Immature natural killer cell (primary cell): Measurements from ENCODE around the gene THSD4. TPM values are rescaled to one million over a fixed set of nuclear protein-coding genes. Genes with fewer than 3 reads are reported as not detected.
"Not testable (repeated sequence)": the region's sequence is repeated elsewhere in the genome, so short reads cannot be mapped to it uniquely, and the experiment has no call there.

Experiments
- DNase-seq, 3 donors: peaks; one replicate each; pipeline ENCODE4 v3.0.0; 2022; ENCODE audit warnings: mixed read lengths in 1 of 3
- H3K27ac Mint-ChIP-seq, 6 donors: one replicate each; pipeline ENCODE4 v1.8.0; 2020; ENCODE audit warnings: mixed read lengths in 6 of 6, mild to moderate bottlenecking in 5 of 6, inconsistent platforms in 4 of 6, moderate library complexity in 3 of 6
- H3K27me3 Mint-ChIP-seq, 3 donors: one replicate each; pipeline ENCODE4 v1.8.0; 2020 to 2021; ENCODE audit warnings: low read depth in 3 of 3, mild to moderate bottlenecking in 3 of 3, mixed read lengths in 3 of 3, moderate library complexity in 3 of 3, inconsistent platforms in 1 of 3
- H3K36me3 Mint-ChIP-seq, 3 donors: one replicate each; pipeline ENCODE4 v1.8.0; 2020; ENCODE audit warnings: mixed read lengths in 3 of 3, inconsistent platforms in 2 of 3, mild to moderate bottlenecking in 2 of 3
- H3K4me1 Mint-ChIP-seq, 2 donors: one replicate each; pipeline ENCODE4 v1.8.0; 2020; ENCODE audit warnings: inconsistent platforms in 2 of 2, mild to moderate bottlenecking in 2 of 2, mixed read lengths in 2 of 2, moderate library complexity in 1 of 2
- H3K4me3 Mint-ChIP-seq, 5 donors: one replicate each; pipeline ENCODE4 v1.8.0; 2020; ENCODE audit warnings: mild to moderate bottlenecking in 5 of 5, mixed read lengths in 5 of 5, inconsistent platforms in 3 of 5, moderate library complexity in 3 of 5
- H3K9me3 Mint-ChIP-seq, 6 donors: one replicate each; pipeline ENCODE4 v1.8.0; 2020; ENCODE audit warnings: mild to moderate bottlenecking in 6 of 6, mixed read lengths in 6 of 6, inconsistent platforms in 4 of 6, moderate library complexity in 3 of 6
- polyA plus RNA-seq, 3 donors: library from polyadenylated mRNA; unstranded; fragments of 300-500 nt; fragmentation: Illumina TruSeq; gene quantifications; one replicate each; pipeline ENCODE4 v1.2.3, GENCODE V29; 2021

THSD4 gene
- polyA plus RNA-seq, 3 donors from 2014 or later: not detected

GRCh38 chr15:71153823-71154524 is 38.7 kb downstream of the THSD4 start:
- Mint-ChIP-seq H3K9me3 (no peaks in the 10 kb centered on the region), H3K36me3 (no peaks in the 10 kb centered on the region), H3K27me3 (peaks cover 0 to 7% (median 3%) of the 10 kb centered on the region in 3 donors), H3K27ac (no peak overlapping the region), H3K4me3 (no peak overlapping the region), H3K4me1 (no peaks in the 10 kb centered on the region)
- DNase-seq: no peak

DNA sequence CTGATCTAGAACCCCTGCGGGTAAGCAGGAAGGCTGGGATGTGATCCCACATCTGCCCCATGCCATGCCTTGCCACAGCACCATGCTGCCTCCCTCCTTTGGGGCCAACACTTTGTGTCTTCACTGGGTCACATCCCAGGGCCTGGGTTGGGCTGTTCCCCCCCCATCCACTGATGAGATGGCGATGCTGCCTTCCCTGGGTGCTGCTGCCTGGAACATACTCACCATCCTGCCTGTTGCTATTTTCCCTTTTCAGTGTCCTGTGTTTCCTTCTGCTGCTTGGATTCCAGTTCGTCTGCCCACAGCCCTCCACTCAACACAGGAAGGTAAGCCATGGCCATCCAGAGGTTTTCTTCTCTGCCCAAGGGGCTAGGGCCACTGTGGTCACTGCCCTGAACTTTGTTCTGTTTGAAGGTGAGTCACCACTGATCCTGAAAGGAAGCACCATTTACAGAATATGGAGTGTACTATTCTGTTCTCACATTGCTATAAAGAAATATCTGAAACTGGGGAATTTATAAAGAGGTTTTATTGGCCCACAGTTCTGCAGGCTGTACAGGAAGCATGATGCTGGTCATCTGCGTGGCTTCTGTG is 39.4 kb downstream of the THSD4 start:
- Mint-ChIP-seq H3K4me1 (no peaks in the 10 kb centered on the region), H3K27ac (peak overlapping the region in 1 of 6 donors; percentile 2), H3K36me3 (no peaks in the 10 kb centered on the region), H3K27me3 (peaks cover 0 to 7% (median 3%) of the 10 kb centered on the region in 3 donors), H3K9me3 (no peaks in the 10 kb centered on the region), H3K4me3 (no peak overlapping the region)
- DNase-seq: no peak

DNA sequence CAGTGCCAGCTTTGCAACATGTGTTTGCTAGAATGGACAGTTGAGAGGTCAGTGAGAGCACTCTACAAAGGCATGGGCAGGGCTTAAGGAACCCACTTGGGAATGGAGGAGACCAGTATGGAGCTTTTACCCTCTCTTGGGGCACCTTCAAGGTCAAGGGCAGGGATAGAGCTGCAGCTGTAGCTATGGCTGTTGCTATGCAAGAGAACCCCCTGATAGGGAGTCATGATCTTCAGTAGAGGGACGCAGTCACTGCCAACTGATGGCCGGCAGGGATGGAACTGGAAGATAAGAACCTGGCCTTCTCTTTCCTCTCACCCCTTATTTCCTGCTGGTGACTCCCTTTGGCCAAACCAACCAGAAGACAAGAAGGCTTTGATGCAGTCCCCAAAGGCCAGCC is 40.3 kb downstream of the THSD4 start:
- H3K27me3 Mint-ChIP-seq: peaks cover 0 to 9% (median 3%) of the 10 kb centered on the region in 3 donors
- no peak for DNase-seq
- H3K27ac Mint-ChIP-seq: no peak overlapping the region
- H3K4me3 Mint-ChIP-seq: no peak overlapping the region
- no peaks in the 10 kb centered on the region for H3K4me1 Mint-ChIP-seq
- no peaks in the 10 kb centered on the region for H3K9me3 Mint-ChIP-seq
- no peaks in the 10 kb centered on the region for H3K36me3 Mint-ChIP-seq

DNA sequence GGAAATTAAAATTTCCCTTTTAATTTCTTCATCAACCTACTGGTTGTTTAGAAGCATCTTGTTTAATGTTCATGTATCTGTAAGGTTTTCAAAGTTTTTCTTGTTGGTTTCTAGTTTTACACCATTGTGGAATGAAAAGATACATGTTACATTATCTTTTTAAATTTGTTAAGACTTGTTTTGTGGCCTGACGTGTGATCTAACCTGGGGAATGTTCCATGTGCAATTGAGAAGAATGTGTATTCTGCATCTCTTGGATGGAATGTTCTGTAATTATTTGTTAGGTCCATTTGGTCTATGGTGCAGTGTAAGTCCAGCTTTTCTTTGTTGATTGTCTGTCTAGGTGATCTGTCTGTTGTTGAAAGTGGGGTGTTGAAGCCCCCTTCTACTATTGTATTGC is 45.7 kb downstream of the THSD4 start:
- no peak for DNase-seq
- Mint-ChIP-seq H3K27ac (no peak overlapping the region), H3K36me3 (no peaks in the 10 kb centered on the region), H3K4me3 (no peak overlapping the region), H3K9me3 (peaks cover 0 to 20% (median 6%) of the 10 kb centered on the region in 6 donors), H3K27me3 (peaks cover 3 to 18% (median 7%) of the 10 kb centered on the region in 3 donors), H3K4me1 (no peaks in the 10 kb centered on the region)

GRCh38 chr15:71162309-71162708 is 47.0 kb downstream of the THSD4 start:
- H3K27me3 Mint-ChIP-seq: peaks cover 3 to 20% (median 7%) of the 10 kb centered on the region in 3 donors
- DNase-seq: no peak
- H3K36me3 Mint-ChIP-seq: peaks cover 0 to 3% (median 0%) of the 10 kb centered on the region in 3 donors
- no peak overlapping the region for H3K4me3 Mint-ChIP-seq
- H3K9me3 Mint-ChIP-seq: peaks cover 0 to 20% (median 6%) of the 10 kb centered on the region in 6 donors
- no peaks in the 10 kb centered on the region for H3K4me1 Mint-ChIP-seq
- no peak overlapping the region for H3K27ac Mint-ChIP-seq

GRCh38 chr15:71164606-71165005 is 49.3 kb downstream of the THSD4 start:
- Mint-ChIP-seq H3K9me3 (peaks cover 0 to 24% (median 6%) of the 10 kb centered on the region in 6 donors), H3K27me3 (peaks cover 5 to 17% (median 9%) of the 10 kb centered on the region in 3 donors)
- H3K4me3 Mint-ChIP-seq, DNase-seq, H3K27ac Mint-ChIP-seq, H3K36me3 Mint-ChIP-seq, H3K4me1 Mint-ChIP-seq: not testable (repeated sequence)

DNA sequence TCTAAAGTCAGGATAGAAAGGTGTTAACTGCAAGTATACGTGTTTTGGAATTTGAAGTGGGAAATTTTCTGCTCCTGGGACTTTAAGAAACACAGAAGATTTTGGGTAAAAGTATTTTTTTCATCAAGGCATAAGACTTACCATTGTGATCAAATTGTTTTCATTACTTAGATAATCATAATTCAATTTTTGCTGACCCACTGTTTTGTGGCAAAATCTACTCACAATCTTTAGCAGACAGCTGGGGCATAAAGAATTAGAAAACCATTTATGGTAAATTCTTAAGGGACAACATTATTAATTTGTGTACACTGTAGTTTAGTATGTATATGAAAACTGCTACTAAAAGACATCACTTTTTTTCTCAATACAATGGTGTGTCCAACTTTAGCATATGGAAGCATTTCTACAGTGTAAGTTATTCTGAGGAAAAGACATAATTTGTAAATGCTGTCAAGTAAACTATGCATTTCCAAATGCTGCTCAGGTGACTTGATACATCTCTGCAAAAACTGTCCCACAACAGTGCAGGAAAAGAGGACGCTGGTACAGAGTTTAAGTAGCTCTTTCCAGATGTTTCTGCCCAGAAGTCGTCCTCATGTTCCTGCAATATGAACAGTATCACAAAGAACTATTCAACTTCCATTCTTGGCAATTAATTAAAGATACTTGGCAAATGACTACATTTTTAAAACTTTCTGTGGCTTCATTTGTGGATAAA is 52.3 kb downstream of the THSD4 start:
- no peak for DNase-seq
- H3K36me3 Mint-ChIP-seq: peaks cover 0 to 3% (median 0%) of the 10 kb centered on the region in 3 donors
- H3K4me1 Mint-ChIP-seq: no peaks in the 10 kb centered on the region
- no peak overlapping the region for H3K4me3 Mint-ChIP-seq
- peaks cover 4 to 14% (median 13%) of the 10 kb centered on the region in 3 donors for H3K27me3 Mint-ChIP-seq
- no peak overlapping the region for H3K27ac Mint-ChIP-seq
- peaks cover 3 to 22% (median 10%) of the 10 kb centered on the region in 6 donors for H3K9me3 Mint-ChIP-seq

DNA sequence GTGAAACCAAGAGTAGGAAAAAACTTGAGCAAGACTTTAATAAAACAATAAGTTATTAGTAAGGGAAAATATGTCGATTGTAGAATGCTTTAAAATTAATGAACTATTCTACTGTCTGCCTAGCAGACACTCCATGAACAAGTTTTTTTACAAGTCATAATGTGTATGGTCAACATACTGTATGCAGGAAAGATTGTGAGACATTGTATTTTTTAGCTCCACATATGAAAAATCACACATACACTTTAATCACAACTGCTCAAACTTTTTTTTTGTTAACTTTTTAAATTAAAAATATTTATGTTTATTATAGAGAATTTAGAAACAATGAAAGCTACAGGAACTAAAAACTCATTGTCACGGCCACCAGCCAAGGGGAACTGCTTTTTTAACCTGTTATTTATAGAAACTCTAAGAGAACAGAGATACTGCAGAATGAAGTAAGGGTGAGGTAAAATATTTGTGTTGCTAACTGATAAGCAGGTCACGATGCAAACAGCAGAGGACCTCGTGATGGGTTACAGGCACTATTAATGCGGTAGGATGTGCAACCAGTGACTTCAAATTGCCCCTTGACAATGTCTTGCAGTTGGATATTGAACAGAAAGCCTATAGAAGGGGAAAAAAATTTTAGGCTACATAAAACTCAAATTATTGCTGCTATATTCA is 53.0 kb downstream of the THSD4 start:
- Mint-ChIP-seq H3K4me1 (no peaks in the 10 kb centered on the region), H3K36me3 (peaks cover 0 to 3% (median 0%) of the 10 kb centered on the region in 3 donors), H3K27me3 (peaks cover 4 to 14% (median 9%) of the 10 kb centered on the region in 3 donors), H3K9me3 (peaks cover 2 to 18% (median 6%) of the 10 kb centered on the region in 6 donors), H3K4me3 (no peak overlapping the region), H3K27ac (no peak overlapping the region)
- no peak for DNase-seq

DNA sequence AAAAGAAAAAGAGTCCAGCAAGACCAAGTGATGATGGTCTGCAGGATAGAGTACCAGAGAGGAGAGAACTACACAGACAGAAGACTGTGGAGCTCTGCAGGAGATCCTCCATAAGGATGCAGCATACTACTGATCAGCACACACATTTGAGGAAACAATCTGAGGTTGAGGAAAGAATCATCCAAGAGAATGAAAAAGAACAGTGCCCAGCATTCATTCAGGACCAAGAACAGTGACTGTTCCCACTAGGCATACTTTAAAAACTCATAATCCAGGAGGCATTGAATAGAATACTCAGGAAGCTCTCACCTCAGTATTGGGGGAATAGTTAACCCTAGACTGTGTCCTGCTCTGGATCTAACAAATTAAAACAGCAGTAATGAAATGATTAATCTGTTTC is 54.9 kb downstream of the THSD4 start:
- peaks cover 4 to 12% (median 8%) of the 10 kb centered on the region in 3 donors for H3K27me3 Mint-ChIP-seq
- no peak for DNase-seq
- no peak overlapping the region for H3K4me3 Mint-ChIP-seq
- peaks cover 4 to 24% (median 10%) of the 10 kb centered on the region in 6 donors for H3K9me3 Mint-ChIP-seq
- no peaks in the 10 kb centered on the region for H3K4me1 Mint-ChIP-seq
- H3K36me3 Mint-ChIP-seq: peaks cover 0 to 3% (median 0%) of the 10 kb centered on the region in 3 donors
- no peak overlapping the region for H3K27ac Mint-ChIP-seq

DNA sequence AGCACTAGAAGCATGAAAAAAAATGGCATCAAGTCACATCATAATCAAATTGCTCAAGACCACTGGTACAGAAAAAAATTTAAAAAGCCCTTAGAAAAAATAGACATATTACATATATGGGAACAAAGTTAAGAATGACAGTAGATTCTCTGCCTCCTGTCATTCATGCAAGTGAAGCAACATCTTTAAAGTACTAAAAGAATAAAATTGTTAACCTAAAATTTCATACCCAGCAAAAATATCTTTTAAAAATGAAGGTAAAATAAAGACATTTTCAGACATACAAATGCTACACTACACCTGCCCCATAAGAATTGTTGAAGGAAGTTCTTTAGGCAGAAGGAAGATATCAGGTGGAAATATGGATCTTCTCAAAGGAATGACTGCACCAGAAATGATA is 55.9 kb downstream of the THSD4 start:
- Mint-ChIP-seq H3K27me3 (peaks cover 4 to 11% (median 8%) of the 10 kb centered on the region in 3 donors), H3K4me1 (no peaks in the 10 kb centered on the region), H3K27ac (no peak overlapping the region), H3K4me3 (no peak overlapping the region), H3K9me3 (peaks cover 4 to 24% (median 10%) of the 10 kb centered on the region in 6 donors), H3K36me3 (peaks cover 0 to 3% (median 0%) of the 10 kb centered on the region in 3 donors)
- DNase-seq: no peak

- not testable (repeated sequence) for DNase-seq, H3K27ac Mint-ChIP-seq, H3K27me3 Mint-ChIP-seq, H3K4me3 Mint-ChIP-seq, H3K36me3 Mint-ChIP-seq, H3K4me1 Mint-ChIP-seq
- H3K9me3 Mint-ChIP-seq: peaks cover 4 to 24% (median 10%) of the 10 kb centered on the region in 6 donors
Observed at GRCh38 chr15:71174360-71174759, 59.1 kb downstream of the THSD4 start.

GRCh38 chr15:71180986-71181853 is 65.9 kb downstream of the THSD4 start:
- Mint-ChIP-seq H3K27me3 (peaks cover 0 to 3% (median 1%) of the 10 kb centered on the region in 3 donors), H3K4me3 (no peak overlapping the region), H3K4me1 (no peaks in the 10 kb centered on the region), H3K27ac (no peak overlapping the region), H3K9me3 (peaks cover 0 to 4% (median 0%) of the 10 kb centered on the region in 6 donors), H3K36me3 (no peaks in the 10 kb centered on the region)
- no peak for DNase-seq

- DNase-seq: no peak
- Mint-ChIP-seq H3K4me3 (no peak overlapping the region), H3K27ac (no peak overlapping the region)
Observed at GRCh38 chr15:71182522-71182921, 67.3 kb downstream of the THSD4 start.

More at GRCh38 chr15:71182522-71182921, 67.3 kb downstream of the THSD4 start:
- no peaks in the 10 kb centered on the region for H3K4me1 Mint-ChIP-seq
- H3K36me3 Mint-ChIP-seq: no peaks in the 10 kb centered on the region
- H3K9me3 Mint-ChIP-seq: peaks cover 0 to 4% (median 0%) of the 10 kb centered on the region in 6 donors
- peaks cover 0 to 3% (median 1%) of the 10 kb centered on the region in 3 donors for H3K27me3 Mint-ChIP-seq
